Suprapubic skin (tissue), 4 donors: ENCODE measurements around the gene ARFGAP3. TPM values are rescaled to one million over a fixed set of nuclear protein-coding genes. Genes with fewer than 3 reads are reported as not detected.
"Not testable (repeated sequence)": the region's sequence is repeated elsewhere in the genome, so short reads cannot be mapped to it uniquely, and the experiment has no call there.

Experiments used
- DNase-seq, 2 donors: peaks; one replicate each; pipeline ENCODE4 v3.0.0-alpha.2; 2019; ENCODE audit warnings: low spot score in 2 of 2
- H3K27ac ChIP-seq: fragments of 200-600 bp; sonication (generic); one replicate; pipeline ENCODE4 v1.5.1; 2019
- H3K27me3 ChIP-seq: fragments of 200-600 bp; sonication (generic); one replicate; pipeline ENCODE4 v1.5.1; 2019
- H3K36me3 ChIP-seq: fragments of 200-600 bp; sonication (generic); one replicate; pipeline ENCODE4 v1.5.1; 2019
- H3K4me1 ChIP-seq: fragments of 200-600 bp; sonication (generic); one replicate; pipeline ENCODE4 v1.5.1; 2019
- H3K4me3 ChIP-seq: fragments of 200-600 bp; sonication (generic); one replicate; pipeline ENCODE4 v1.5.1; 2019; ENCODE audit warnings: mild to moderate bottlenecking
- H3K9me3 ChIP-seq: fragments of 200-600 bp; sonication (generic); one replicate; pipeline ENCODE4 v1.5.1; 2019
- EP300 ChIP-seq: sonication (generic); formaldehyde crosslinking; IDR thresholded peaks from one replicate; pipeline ENCODE4 v1.6.1; 2017; ENCODE audit warnings: antibody characterized with exemption
- POLR2A ChIP-seq, 2 donors: fragments of 450-650 bp; IDR thresholded peaks; one replicate each; pipeline ENCODE4 v1.6.1; 2017; ENCODE audit warnings: antibody characterized with exemption in 2 of 2, mild to moderate bottlenecking in 2 of 2, moderate library complexity in 2 of 2
- POLR2AphosphoS5 ChIP-seq, 3 donors: sonication (generic); formaldehyde crosslinking; IDR thresholded peaks; one replicate each; pipeline ENCODE4 v1.6.1; 2017; ENCODE audit warnings: antibody characterized with exemption in 3 of 3
- WGBS: methylation state at CpG from one replicate; pipeline ENCODE4 v1.1.5; 2018; 5-methylcytosine and 5-hydroxymethylcytosine counted together
- total RNA-seq, 4 donors: library from RNA; depleted of rRNA; stranded (reverse); fragments of >200 nt; gene quantifications; one replicate each; pipeline ENCODE4 v1.1.0, GENCODE V29; 2016
- TF ChIP-seq, protein P1 (sequence below), 2 donors: fragments of 200-600 bp in 1 of 2; fragments of 450-650 bp in 1 of 2; sonication (generic) in 1 of 2; IDR thresholded peaks; one replicate each; pipeline ENCODE4 v1.5.1; 2016 to 2019; ENCODE audit warnings: antibody characterized with exemption in 2 of 2, mild to moderate bottlenecking in 1 of 2, moderate library complexity in 1 of 2

ARFGAP3 gene
- total RNA-seq, 4 donors from 2014 or later, result 26.7 to 33.3 (median 31.8) TPM

GRCh38 chr22:42763965-42764480 is 93.0 kb downstream of the ARFGAP3 start:
- Histone ChIP-seq H3K27ac (no peak overlapping the region), H3K9me3 (no peaks in the 10 kb centered on the region), H3K27me3 (no peaks in the 10 kb centered on the region), H3K4me3 (no peak overlapping the region), H3K36me3 (no peaks in the 10 kb centered on the region), H3K4me1 (peaks cover 2% of the 10 kb centered on the region)
- WGBS, result 96% methylated on average over 10 of the region's 13 CpGs
- TF ChIP-seq, protein P1, sequence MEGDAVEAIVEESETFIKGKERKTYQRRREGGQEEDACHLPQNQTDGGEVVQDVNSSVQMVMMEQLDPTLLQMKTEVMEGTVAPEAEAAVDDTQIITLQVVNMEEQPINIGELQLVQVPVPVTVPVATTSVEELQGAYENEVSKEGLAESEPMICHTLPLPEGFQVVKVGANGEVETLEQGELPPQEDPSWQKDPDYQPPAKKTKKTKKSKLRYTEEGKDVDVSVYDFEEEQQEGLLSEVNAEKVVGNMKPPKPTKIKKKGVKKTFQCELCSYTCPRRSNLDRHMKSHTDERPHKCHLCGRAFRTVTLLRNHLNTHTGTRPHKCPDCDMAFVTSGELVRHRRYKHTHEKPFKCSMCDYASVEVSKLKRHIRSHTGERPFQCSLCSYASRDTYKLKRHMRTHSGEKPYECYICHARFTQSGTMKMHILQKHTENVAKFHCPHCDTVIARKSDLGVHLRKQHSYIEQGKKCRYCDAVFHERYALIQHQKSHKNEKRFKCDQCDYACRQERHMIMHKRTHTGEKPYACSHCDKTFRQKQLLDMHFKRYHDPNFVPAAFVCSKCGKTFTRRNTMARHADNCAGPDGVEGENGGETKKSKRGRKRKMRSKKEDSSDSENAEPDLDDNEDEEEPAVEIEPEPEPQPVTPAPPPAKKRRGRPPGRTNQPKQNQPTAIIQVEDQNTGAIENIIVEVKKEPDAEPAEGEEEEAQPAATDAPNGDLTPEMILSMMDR (IDR thresholded peaks at IDR 0.05), result no peak
- TF ChIP-seq EP300, result no peak
- no peak for TF ChIP-seq POLR2AphosphoS5 (IDR thresholded peaks at IDR 0.05)
- TF ChIP-seq POLR2A (IDR thresholded peaks at IDR 0.05), result no peak
- no peak for DNase-seq

DNA sequence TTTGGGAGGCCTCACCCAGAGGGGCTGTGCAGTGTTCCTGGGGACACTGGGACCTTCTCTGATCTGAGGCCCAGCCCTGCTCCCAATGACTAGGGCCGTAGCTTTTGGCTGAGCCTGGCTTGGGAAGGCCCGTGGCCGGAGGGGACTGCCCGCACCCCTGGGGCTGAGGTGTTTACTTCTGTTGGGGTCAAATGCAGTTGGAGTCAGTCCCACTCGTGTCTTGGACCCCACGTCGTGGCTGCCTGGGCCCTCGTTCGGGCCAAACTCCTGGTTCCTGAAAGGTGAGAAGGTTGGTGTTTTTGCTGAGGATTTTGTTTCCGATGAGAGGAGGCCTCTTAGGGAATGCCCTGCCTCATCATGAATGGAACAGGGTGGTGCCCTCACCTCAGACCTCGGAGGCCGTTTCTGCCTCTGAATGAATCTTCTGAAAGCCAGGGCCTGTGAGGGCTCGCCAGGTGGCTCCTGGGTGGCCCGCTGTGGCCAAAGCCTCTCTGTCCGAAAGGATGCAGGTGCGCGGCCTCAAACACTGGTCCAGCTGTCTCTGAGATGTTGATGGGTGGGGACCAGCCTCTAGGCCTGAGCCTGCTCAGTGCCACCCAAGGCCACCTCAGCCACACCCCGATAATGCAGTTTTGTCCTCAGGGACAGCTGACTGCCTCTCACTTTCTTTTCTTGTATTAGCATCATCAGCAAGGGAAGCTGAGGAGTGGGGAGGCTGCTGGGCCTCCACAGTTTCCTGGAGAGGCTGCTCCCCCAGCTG is 96.1 kb downstream of the ARFGAP3 start:
- TF ChIP-seq, protein P1 (IDR thresholded peaks at IDR 0.05), result no peak
- TF ChIP-seq POLR2AphosphoS5 (IDR thresholded peaks at IDR 0.05), result no peak
- no peak for TF ChIP-seq POLR2A (IDR thresholded peaks at IDR 0.05)
- no peak for TF ChIP-seq EP300
- no peaks in the 10 kb centered on the region for H3K9me3 ChIP-seq
- no peaks in the 10 kb centered on the region for H3K4me1 ChIP-seq
- no peak overlapping the region for H3K27ac ChIP-seq
- no peak for DNase-seq
- no peaks in the 10 kb centered on the region for H3K27me3 ChIP-seq
- 73% methylated on average over 17 of the region's 18 CpGs for WGBS
- H3K4me3 ChIP-seq, result no peak overlapping the region
- no peaks in the 10 kb centered on the region for H3K36me3 ChIP-seq

DNA sequence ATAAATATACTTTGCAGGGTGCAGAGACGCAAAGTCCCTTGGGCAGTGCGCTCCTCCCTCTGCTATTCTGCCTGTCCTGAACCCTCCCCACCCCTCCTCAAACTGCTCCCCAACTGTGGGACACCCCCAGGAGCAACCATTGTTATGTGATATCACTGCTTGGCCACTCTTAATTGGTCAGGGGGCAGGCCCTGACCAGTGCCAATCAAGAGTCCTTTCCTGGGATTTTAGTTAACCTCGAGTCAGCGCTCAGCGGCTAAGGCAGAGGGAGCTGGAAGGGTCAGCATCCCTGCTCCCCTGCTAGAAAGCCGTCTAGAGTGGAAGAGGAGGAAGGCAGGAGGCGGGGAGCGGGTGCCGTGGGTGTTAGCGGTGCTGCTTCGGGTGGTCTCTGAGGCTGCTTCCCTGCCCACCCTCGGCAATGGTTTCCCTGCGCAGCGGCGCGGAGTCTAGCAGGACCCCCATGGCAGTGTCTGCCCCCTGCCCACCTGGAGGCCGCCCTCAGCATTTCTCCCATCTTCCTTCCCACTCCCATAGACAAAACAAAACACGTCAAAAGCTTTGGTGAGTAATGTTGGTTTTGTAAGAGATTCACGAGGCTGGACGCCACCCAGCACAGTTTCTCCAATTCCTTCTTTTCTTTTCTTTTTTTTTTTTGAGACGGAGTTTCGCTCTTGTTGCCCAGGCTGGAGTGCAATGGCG is 98.0 kb downstream of the ARFGAP3 start:
- H3K36me3 ChIP-seq, result no peaks in the 10 kb centered on the region
- TF ChIP-seq, protein P1 (IDR thresholded peaks at IDR 0.05), result no peak
- TF ChIP-seq POLR2AphosphoS5 (IDR thresholded peaks at IDR 0.05) (no peak), POLR2A (IDR thresholded peaks at IDR 0.05) (no peak), EP300 (no peak)
- no peak for DNase-seq
- no peak overlapping the region for H3K27ac ChIP-seq
- WGBS, result 86% methylated on average over 23 of the region's 23 CpGs
- no peak overlapping the region for H3K4me3 ChIP-seq
- H3K27me3 ChIP-seq, result no peaks in the 10 kb centered on the region
- H3K4me1 ChIP-seq, result peaks cover 9% of the 10 kb centered on the region
- H3K9me3 ChIP-seq, result no peaks in the 10 kb centered on the region

DNA sequence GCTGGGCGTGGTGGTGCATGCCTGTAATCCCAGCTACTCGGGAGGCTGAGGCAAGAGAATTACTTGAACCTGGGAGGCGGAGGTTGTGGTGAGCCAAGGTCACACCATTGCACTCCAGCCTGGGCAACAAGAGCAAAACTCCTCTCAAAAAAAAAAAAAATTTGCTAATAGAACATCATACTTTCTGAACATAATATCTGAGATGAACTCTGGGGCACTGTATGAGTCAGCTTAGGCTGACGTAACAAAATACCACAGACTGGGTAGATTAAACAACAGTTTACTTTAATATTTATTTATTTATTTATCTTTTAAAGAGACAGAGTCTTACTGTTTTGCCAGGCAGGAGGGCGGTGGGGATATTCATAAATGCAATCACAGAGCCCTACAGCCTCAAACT is 101.5 kb downstream of the ARFGAP3 start:
- peak in 1 of 2 donors; percentile 49 for DNase-seq
- not testable (repeated sequence) for H3K36me3 ChIP-seq, H3K9me3 ChIP-seq, H3K27me3 ChIP-seq, H3K4me3 ChIP-seq
- Histone ChIP-seq H3K27ac (peak overlapping the region; percentile 5), H3K4me1 (peaks cover 30% of the 10 kb centered on the region)
- 76% methylated on average over 5 of the region's 5 CpGs for WGBS

DNA sequence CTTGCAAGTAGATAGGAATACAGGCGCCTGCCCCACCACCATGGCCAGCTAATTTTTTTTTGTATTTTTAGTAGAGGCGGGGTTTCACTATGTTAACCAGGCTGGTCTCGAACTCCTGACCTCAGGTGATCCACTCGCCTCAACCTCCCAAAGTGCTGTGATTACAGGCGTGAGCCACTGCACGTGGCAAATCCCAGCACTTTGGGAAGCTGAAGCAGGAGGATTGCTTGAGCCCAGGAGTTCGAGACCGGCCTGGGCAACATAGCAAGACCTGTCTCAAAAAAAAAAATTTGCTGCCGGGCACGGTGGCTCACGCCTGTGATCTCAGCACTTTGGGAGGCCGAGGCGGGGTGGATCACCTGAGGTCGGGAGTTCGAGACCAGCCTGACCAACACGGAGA is 102.0 kb downstream of the ARFGAP3 start:
- DNase-seq, H3K36me3 ChIP-seq: not testable (repeated sequence)

GRCh38 chr22:42754658-42755057 is 102.4 kb downstream of the ARFGAP3 start:
- H3K4me3 ChIP-seq, result no peak overlapping the region
- H3K36me3 ChIP-seq, result no peaks in the 10 kb centered on the region
- 35% methylated on average over 2 of the region's 6 CpGs for WGBS
- TF ChIP-seq POLR2A (IDR thresholded peaks at IDR 0.05) (no peak), EP300 (no peak), POLR2AphosphoS5 (IDR thresholded peaks at IDR 0.05) (no peak)
- TF ChIP-seq, protein P1 (IDR thresholded peaks at IDR 0.05), result no peak
- DNase-seq, result no peak
- H3K27me3 ChIP-seq, result no peaks in the 10 kb centered on the region
- H3K4me1 ChIP-seq, result peaks cover 35% of the 10 kb centered on the region
- no peaks in the 10 kb centered on the region for H3K9me3 ChIP-seq
- peak overlapping the region; percentile 70 for H3K27ac ChIP-seq

More for the DNA sequence above, 102.0 kb downstream of the ARFGAP3 start:
- peak overlapping the region; percentile 5 for H3K27ac ChIP-seq
- peaks cover 34% of the 10 kb centered on the region for H3K4me1 ChIP-seq
- H3K9me3 ChIP-seq, H3K27me3 ChIP-seq, H3K4me3 ChIP-seq: not testable (repeated sequence)
- 88% methylated on average over 16 of the region's 16 CpGs for WGBS
